Breast epithelium (tissue), 4 donors: Measurements from ENCODE around the gene MICAL3. TPM values are rescaled to one million over a fixed set of nuclear protein-coding genes. Genes with fewer than 3 reads are reported as not detected.

Experiments used
- DNase-seq, 2 donors: peaks; one replicate each; pipeline ENCODE4 v3.0.0-alpha.2; 2019; ENCODE audit warnings: low spot score in 2 of 2
- H3K27ac ChIP-seq, 2 donors: fragments of 200-600 bp; sonication (generic) in 1 of 2; one replicate each; pipeline ENCODE4 v1.5.1; 2016 to 2019; ENCODE audit warnings: mild to moderate bottlenecking in 1 of 2
- H3K27me3 ChIP-seq, 2 donors: fragments of 200-600 bp; sonication (generic) in 1 of 2; one replicate each; pipeline versions ENCODE4 v1.5.1 to v1.6.0; 2017 to 2019; ENCODE audit warnings: control low read depth in 1 of 2, mild to moderate bottlenecking in 1 of 2
- H3K36me3 ChIP-seq: fragments of 200-600 bp; one replicate; pipeline ENCODE4 v1.5.1; 2019
- H3K4me1 ChIP-seq, 2 donors: fragments of 200-600 bp; sonication (generic); one replicate each; pipeline ENCODE4 v1.5.1; 2016 to 2019; ENCODE audit warnings: control low read depth in 1 of 2
- H3K4me3 ChIP-seq, 3 donors: fragments of 200-600 bp; sonication (generic); 1 replicate in 2 of 3; 2 replicates in 1 of 3; pipeline ENCODE4 v1.5.1; 2016 to 2019; ENCODE audit warnings: mild to moderate bottlenecking in 3 of 3, moderate library complexity in 2 of 3
- H3K9me3 ChIP-seq, 2 donors: fragments of 200-600 bp; sonication (generic) in 1 of 2; one replicate each; pipeline ENCODE4 v1.5.1; 2016 to 2019; ENCODE audit warnings: control low read depth in 1 of 2
- CTCF ChIP-seq, 3 donors: fragments of 450-650 bp; IDR thresholded peaks; one replicate each; pipeline ENCODE4 v1.5.1; 2016 to 2017; ENCODE audit warnings: antibody characterized with exemption in 3 of 3, mild to moderate bottlenecking in 3 of 3, moderate library complexity in 3 of 3
- POLR2A ChIP-seq: fragments of 450-650 bp; IDR thresholded peaks from one replicate; pipeline ENCODE4 v1.6.1; 2016; ENCODE audit warnings: antibody characterized with exemption, mild to moderate bottlenecking, moderate library complexity
- POLR2AphosphoS5 ChIP-seq, 3 donors: sonication (generic); formaldehyde crosslinking; IDR thresholded peaks; one replicate each; pipeline ENCODE4 v1.6.1; 2017; ENCODE audit warnings: antibody characterized with exemption in 3 of 3
- intact Hi-C: fragments of 100-400 bp; cut with DNase I; formaldehyde crosslinking; loops from one replicate; pipeline ENCODE4 v1.15.1; 2023; ENCODE audit warnings: low total_unique reads
- total RNA-seq, 3 donors: library from RNA; depleted of rRNA; stranded (reverse); fragments of >200 nt; gene quantifications; one replicate each; pipeline ENCODE4 v1.1.0, GENCODE V29; 2016

Gene MICAL3
- total RNA-seq, 3 donors from 2014 or later, result 19.5 to 42.3 (median 34.8) TPM

GRCh38 chr22:17738386-17739128 lies 285.8 kb downstream of the MICAL3 start:
- H3K4me3 ChIP-seq, result no peak overlapping the region
- TF ChIP-seq POLR2AphosphoS5 (IDR thresholded peaks at IDR 0.05) (no peak), POLR2A (no peak), CTCF (IDR thresholded peaks at IDR 0.05) (no peak)
- H3K27me3 ChIP-seq, result no peaks in the 10 kb centered on the region
- H3K4me1 ChIP-seq, result no peaks in the 10 kb centered on the region
- no peak overlapping the region for H3K27ac ChIP-seq
- H3K9me3 ChIP-seq, result no peaks in the 10 kb centered on the region
- H3K36me3 ChIP-seq, result no peaks in the 10 kb centered on the region
- intact Hi-C loops, result no loop called here
- DNase-seq, result no peak

Other genes starting within 250 kb of the MICAL3 start
- gene PEX26, start 53.4 kb upstream of the MICAL3 start, total RNA-seq, result 10 to 100 TPM; 18.7 to 22.2 (median 19.2) TPM
- 10 to 100 TPM in 1 of 3 donors, 1 to 10 TPM in 2; 1.6 to 14.7 (median 2.9) TPM for gene TUBA8, start 86.2 kb upstream of the MICAL3 start, total RNA-seq
- gene USP18, start 125.6 kb upstream of the MICAL3 start, total RNA-seq, result 10 to 100 TPM in 2 of 3 donors, 1 to 10 TPM in 1; 5.9 to 49.9 (median 11.1) TPM